Keratinocyte (primary cell): Measurements from ENCODE around the gene LAIR2. TPM values are rescaled to one million over a fixed set of nuclear protein-coding genes. Genes with fewer than 3 reads are reported as not detected.
"Not testable (repeated sequence)": the region's sequence is repeated elsewhere in the genome, so short reads cannot be mapped to it uniquely, and the experiment has no call there.

Experiments
- DNase-seq: peaks from one replicate; pipeline ENCODE4 v3.0.0-alpha.2; 2011; ENCODE audit warnings: low read depth, missing footprints, low spot score
- FAIRE-seq: peaks from 2 replicates; lab custom pipeline; 2011; peaks lifted over from hg19 to GRCh38; lab: Jason Lieb, UNC
- H2AFZ ChIP-seq: 2 replicates; pipeline ENCODE4 v1.6.0; 2012; ENCODE audit warnings: low read length, control low read depth, inconsistent platforms; ENCODE audit not compliant: control insufficient read depth
- H3K27ac ChIP-seq: 2 replicates; pipeline ENCODE4 v1.5.1; 2011; ENCODE audit warnings: low read length; ENCODE audit not compliant: control insufficient read depth, insufficient read depth
- H3K27me3 ChIP-seq: 3 replicates; pipeline ENCODE4 v1.6.0; 2011; ENCODE audit warnings: low read length; ENCODE audit not compliant: control insufficient read depth, insufficient read depth; ENCODE audit errors: extremely low read depth
- H3K36me3 ChIP-seq, 2 experiments: 2 replicates in 1 of 2; 3 replicates in 1 of 2; pipeline ENCODE4 v1.5.1; 2011; ENCODE audit warnings: low read length in 2 of 2, mild to moderate bottlenecking in 1 of 2; ENCODE audit not compliant: control insufficient read depth in 2 of 2, insufficient read depth in 2 of 2; ENCODE audit errors: extremely low read depth in 1 of 2
- H3K4me1 ChIP-seq: 3 replicates; pipeline ENCODE4 v1.5.1; 2011; ENCODE audit warnings: low read length; ENCODE audit not compliant: control insufficient read depth, insufficient read depth; ENCODE audit errors: extremely low read depth
- H3K4me2 ChIP-seq: 3 replicates; pipeline ENCODE4 v1.6.0; 2011; ENCODE audit warnings: low read depth, low read length; ENCODE audit not compliant: control insufficient read depth, insufficient read depth; ENCODE audit errors: extremely low read depth
- H3K4me3 ChIP-seq, 3 experiments: fragments of 200-600 bp in 1 of 3; sonication (generic) in 1 of 3; 2 replicates in 2 of 3; 3 replicates in 1 of 3; pipeline ENCODE4 v1.5.1; 2011 to 2016; ENCODE audit warnings: low read length in 3 of 3, mild to moderate bottlenecking in 3 of 3, control low read depth in 2 of 3, inconsistent platforms in 1 of 3, low read depth in 1 of 3, mixed read lengths in 1 of 3, mixed run types in 1 of 3, moderate library complexity in 1 of 3; ENCODE audit not compliant: control insufficient read depth in 2 of 3, insufficient read depth in 2 of 3; ENCODE audit errors: extremely low read depth in 1 of 3
- H3K79me2 ChIP-seq: 2 replicates; pipeline ENCODE4 v1.6.0; 2012; ENCODE audit warnings: low read length; ENCODE audit not compliant: control insufficient read depth, insufficient read depth
- H3K9ac ChIP-seq: 3 replicates; pipeline ENCODE4 v1.6.0; 2011; ENCODE audit warnings: low read length; ENCODE audit not compliant: control insufficient read depth, insufficient read depth; ENCODE audit errors: extremely low read depth
- H3K9me1 ChIP-seq: 3 replicates; pipeline ENCODE4 v1.6.0; 2011; ENCODE audit warnings: low read length; ENCODE audit not compliant: control insufficient read depth, insufficient read depth; ENCODE audit errors: extremely low read depth
- H3K9me3 ChIP-seq: 2 replicates; pipeline ENCODE4 v1.5.1; 2012; ENCODE audit warnings: low read depth, low read length; ENCODE audit not compliant: control insufficient read depth
- H4K20me1 ChIP-seq: 3 replicates; pipeline ENCODE4 v1.6.0; 2011; ENCODE audit warnings: low read length; ENCODE audit not compliant: control insufficient read depth, insufficient read depth; ENCODE audit errors: extremely low read depth
- CTCF ChIP-seq, 3 experiments: IDR thresholded peaks in 1 of 3; conservative IDR thresholded peaks in 1 of 3; optimal IDR thresholded peaks in 1 of 3; 2 replicates in 2 of 3; 3 replicates in 1 of 3; pipeline versions ENCODE3 to v1.5.1; 2011; ENCODE audit warnings: low read length in 3 of 3, mild to moderate bottlenecking in 3 of 3, moderate library complexity in 2 of 3, control low read depth in 1 of 3, inconsistent platforms in 1 of 3; ENCODE audit not compliant: insufficient read depth in 2 of 3; ENCODE audit errors: extremely low read depth in 1 of 3
- EZH2 ChIP-seq: IDR thresholded peaks from one replicate; pipeline ENCODE4 v1.6.1; 2012; ENCODE audit warnings: inconsistent platforms, mild to moderate bottlenecking, low read length, moderate library complexity
- dilution Hi-C: fragments of 300-500 bp; cut with MboI; formaldehyde crosslinking; loops from one replicate; pipeline ENCODE4 v1.7.0; 2020; ENCODE audit warnings: low sequenced_read_pairs; ENCODE audit not compliant: extremely low pct_ligation_motif_present
- polyA plus RNA-seq, 5 experiments: library from polyadenylated mRNA; depleted of rRNA in 3 of 5; stranded (reverse) in 3 of 5; stranded (forward) in 1 of 5; unstranded in 1 of 5; fragments of >200 nt; gene quantifications; 1 replicate in 1 of 5; 2 replicates in 3 of 5; 3 replicates in 1 of 5; pipeline versions ENCODE4 v1.2.1 to v1.2.3, GENCODE V29; 2011 to 2012; ENCODE audit warnings: missing spikeins in 2 of 5, low read depth in 1 of 5, low replicate concordance in 1 of 5

The LAIR2 gene
- polyA plus RNA-seq, 1 donor (not counting 4 experiments of a cell fraction or from before 2014, with no cell fraction given): not detected

GRCh38 chr19:54489766-54490165 lies 12.9 kb upstream of the LAIR2 start:
- FAIRE-seq (no peak), DNase-seq (no peak)
- H3K27ac ChIP-seq: no peak overlapping the region
- no peak overlapping the region for H3K4me2 ChIP-seq
- dilution Hi-C loops: no loop called here
- no peak for TF ChIP-seq EZH2
- TF ChIP-seq CTCF (optimal IDR thresholded peaks at IDR 0.05 in 1 of 3, IDR thresholded peaks at IDR 0.05 in 1 of 3, conservative IDR thresholded peaks at IDR 0.05 in 1 of 3; ENCODE audit: extremely low read depth in 1 of 3, insufficient read depth in 2 of 3, low read length in 3 of 3): no peak
- H2AFZ ChIP-seq: no peak overlapping the region
- H3K9me1 ChIP-seq: no peaks in the 10 kb centered on the region
- H4K20me1 ChIP-seq: no peaks in the 10 kb centered on the region
- H3K9ac ChIP-seq: no peak overlapping the region
- peaks cover 5% of the 10 kb centered on the region for H3K9me3 ChIP-seq
- no peaks in the 10 kb centered on the region for H3K27me3 ChIP-seq
- H3K4me3 ChIP-seq: no peak overlapping the region
- no peaks in the 10 kb centered on the region for H3K79me2 ChIP-seq
- no peaks in the 10 kb centered on the region for H3K4me1 ChIP-seq
- H3K36me3 ChIP-seq: no peaks in the 10 kb centered on the region

- no peaks in the 10 kb centered on the region for H3K79me2 ChIP-seq
- H3K9ac ChIP-seq: no peak overlapping the region
- H3K36me3 ChIP-seq: no peaks in the 10 kb centered on the region
- FAIRE-seq (no peak), DNase-seq (no peak)
- H3K27me3 ChIP-seq: no peaks in the 10 kb centered on the region
- no peak overlapping the region for H2AFZ ChIP-seq
- H3K4me2 ChIP-seq: no peak overlapping the region
- H3K9me3 ChIP-seq: peaks cover 5% of the 10 kb centered on the region
- no peaks in the 10 kb centered on the region for H3K4me1 ChIP-seq
- no peak overlapping the region for H3K4me3 ChIP-seq
- no peaks in the 10 kb centered on the region for H3K9me1 ChIP-seq
- H4K20me1 ChIP-seq: no peaks in the 10 kb centered on the region
- dilution Hi-C loops: no loop called here
- no peak for TF ChIP-seq CTCF (optimal IDR thresholded peaks at IDR 0.05 in 1 of 3, IDR thresholded peaks at IDR 0.05 in 1 of 3, conservative IDR thresholded peaks at IDR 0.05 in 1 of 3; ENCODE audit: extremely low read depth in 1 of 3, insufficient read depth in 2 of 3, low read length in 3 of 3)
- no peak for TF ChIP-seq EZH2
- no peak overlapping the region for H3K27ac ChIP-seq
These were observed 10.1 kb upstream of the LAIR2 start for GRCh38 chr19:54492568-54492967.

GRCh38 chr19:54493056-54493455 lies 9.6 kb upstream of the LAIR2 start:
- H3K9ac ChIP-seq, FAIRE-seq, H3K4me3 ChIP-seq, H3K27me3 ChIP-seq, H3K36me3 ChIP-seq, H3K27ac ChIP-seq, H3K9me3 ChIP-seq, H3K79me2 ChIP-seq, H3K4me1 ChIP-seq, H2AFZ ChIP-seq, H4K20me1 ChIP-seq, H3K9me1 ChIP-seq, DNase-seq, dilution Hi-C loops, H3K4me2 ChIP-seq: not testable (repeated sequence)
